Measurements from ENCODE around the gene PEX14. TPM values are rescaled to one million over a fixed set of nuclear protein-coding genes. Genes with fewer than 3 reads are reported as not detected.

PEX14 gene
- total RNA-seq, 3 donors from 2014 or later = 12.5 to 16.1 (median 14.8) TPM

GRCh38 chr1:10514490-10515235 is 39.9 kb downstream of the PEX14 start:
- H3K27ac ChIP-seq = no peak overlapping the region
- H3K9me3 ChIP-seq = no peaks in the 10 kb centered on the region
- no peak for TF ChIP-seq POLR2AphosphoS5 (IDR thresholded peaks at IDR 0.05)
- TF ChIP-seq, protein P1, sequence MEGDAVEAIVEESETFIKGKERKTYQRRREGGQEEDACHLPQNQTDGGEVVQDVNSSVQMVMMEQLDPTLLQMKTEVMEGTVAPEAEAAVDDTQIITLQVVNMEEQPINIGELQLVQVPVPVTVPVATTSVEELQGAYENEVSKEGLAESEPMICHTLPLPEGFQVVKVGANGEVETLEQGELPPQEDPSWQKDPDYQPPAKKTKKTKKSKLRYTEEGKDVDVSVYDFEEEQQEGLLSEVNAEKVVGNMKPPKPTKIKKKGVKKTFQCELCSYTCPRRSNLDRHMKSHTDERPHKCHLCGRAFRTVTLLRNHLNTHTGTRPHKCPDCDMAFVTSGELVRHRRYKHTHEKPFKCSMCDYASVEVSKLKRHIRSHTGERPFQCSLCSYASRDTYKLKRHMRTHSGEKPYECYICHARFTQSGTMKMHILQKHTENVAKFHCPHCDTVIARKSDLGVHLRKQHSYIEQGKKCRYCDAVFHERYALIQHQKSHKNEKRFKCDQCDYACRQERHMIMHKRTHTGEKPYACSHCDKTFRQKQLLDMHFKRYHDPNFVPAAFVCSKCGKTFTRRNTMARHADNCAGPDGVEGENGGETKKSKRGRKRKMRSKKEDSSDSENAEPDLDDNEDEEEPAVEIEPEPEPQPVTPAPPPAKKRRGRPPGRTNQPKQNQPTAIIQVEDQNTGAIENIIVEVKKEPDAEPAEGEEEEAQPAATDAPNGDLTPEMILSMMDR (IDR thresholded peaks at IDR 0.05) = peak in 2 of 3 donors; percentile 48 to 67
- intact Hi-C loops (cut with DNase I; ENCODE audit: low total_unique reads) = no loop called here
- H3K36me3 ChIP-seq = no peaks in the 10 kb centered on the region
- H3K4me3 ChIP-seq = no peak overlapping the region
- DNase-seq (ENCODE audit: low spot score in 2 of 2) = no peak
- peaks cover 0 to 8% of the 10 kb centered on the region in 2 donors for H3K4me1 ChIP-seq
- H3K27me3 ChIP-seq = no peaks in the 10 kb centered on the region

GRCh38 chr1:10515301-10515975 is 40.7 kb downstream of the PEX14 start:
- Histone ChIP-seq H3K27ac (peak overlapping the region; percentile 63 to 73), H3K4me1 (peaks cover 0 to 2% of the 10 kb centered on the region in 2 donors), H3K9me3 (no peaks in the 10 kb centered on the region), H3K27me3 (no peaks in the 10 kb centered on the region), H3K4me3 (no peak overlapping the region), H3K36me3 (no peaks in the 10 kb centered on the region)
- DNase-seq (ENCODE audit: low spot score in 2 of 2) = no peak
- intact Hi-C loops (cut with DNase I; ENCODE audit: low total_unique reads) = no loop called here
- TF ChIP-seq, protein P1 (IDR thresholded peaks at IDR 0.05) = no peak
- TF ChIP-seq POLR2AphosphoS5 (IDR thresholded peaks at IDR 0.05) (no peak), POLR2A (IDR thresholded peaks at IDR 0.05) (no peak)

GRCh38 chr1:10515976-10516750 is 41.4 kb downstream of the PEX14 start:
- DNase-seq (ENCODE audit: low spot score in 2 of 2) = no peak
- no peaks in the 10 kb centered on the region for H3K27me3 ChIP-seq
- no peaks in the 10 kb centered on the region for H3K9me3 ChIP-seq
- TF ChIP-seq POLR2A (IDR thresholded peaks at IDR 0.05) = no peak
- no peak for TF ChIP-seq POLR2AphosphoS5 (IDR thresholded peaks at IDR 0.05)
- TF ChIP-seq, protein P1 (IDR thresholded peaks at IDR 0.05) = no peak
- intact Hi-C loops (cut with DNase I; ENCODE audit: low total_unique reads) = no loop called here
- no peaks in the 10 kb centered on the region for H3K4me1 ChIP-seq
- no peaks in the 10 kb centered on the region for H3K36me3 ChIP-seq
- H3K4me3 ChIP-seq = no peak overlapping the region
- peak overlapping the region; percentile 63 to 73 for H3K27ac ChIP-seq

- peak overlapping the region; percentile 63 to 73 for H3K27ac ChIP-seq
- H3K4me3 ChIP-seq = no peak overlapping the region
- H3K27me3 ChIP-seq = no peaks in the 10 kb centered on the region
- no peaks in the 10 kb centered on the region for H3K9me3 ChIP-seq
- H3K36me3 ChIP-seq = no peaks in the 10 kb centered on the region
- intact Hi-C loops (cut with DNase I; ENCODE audit: low total_unique reads) = no loop called here
- DNase-seq (ENCODE audit: low spot score in 2 of 2) = no peak
- H3K4me1 ChIP-seq = no peaks in the 10 kb centered on the region
- TF ChIP-seq, protein P1 (IDR thresholded peaks at IDR 0.05) = no peak
- TF ChIP-seq POLR2A (IDR thresholded peaks at IDR 0.05) (no peak), POLR2AphosphoS5 (IDR thresholded peaks at IDR 0.05) (no peak)
Observed at GRCh38 chr1:10516925-10517676, 42.4 kb downstream of the PEX14 start.

Measured in breast epithelium (tissue), 4 donors.